Neural progenitor cell (in vitro differentiated cells): ENCODE data around the gene SON.

ENCODE experiments used
- CTCF ChIP-seq: fragments of 200-600 bp; sonication (generic); IDR thresholded peaks from 2 replicates; pipeline ENCODE4 v1.5.1; 2017; ENCODE audit warnings: antibody characterized with exemption, mild to moderate bottlenecking
- EZH2 ChIP-seq: fragments of 200-600 bp; sonication (generic); IDR thresholded peaks from 2 replicates; pipeline ENCODE4 v1.6.1; 2017; ENCODE audit warnings: antibody characterized with exemption, mild to moderate bottlenecking, moderate library complexity

DNA sequence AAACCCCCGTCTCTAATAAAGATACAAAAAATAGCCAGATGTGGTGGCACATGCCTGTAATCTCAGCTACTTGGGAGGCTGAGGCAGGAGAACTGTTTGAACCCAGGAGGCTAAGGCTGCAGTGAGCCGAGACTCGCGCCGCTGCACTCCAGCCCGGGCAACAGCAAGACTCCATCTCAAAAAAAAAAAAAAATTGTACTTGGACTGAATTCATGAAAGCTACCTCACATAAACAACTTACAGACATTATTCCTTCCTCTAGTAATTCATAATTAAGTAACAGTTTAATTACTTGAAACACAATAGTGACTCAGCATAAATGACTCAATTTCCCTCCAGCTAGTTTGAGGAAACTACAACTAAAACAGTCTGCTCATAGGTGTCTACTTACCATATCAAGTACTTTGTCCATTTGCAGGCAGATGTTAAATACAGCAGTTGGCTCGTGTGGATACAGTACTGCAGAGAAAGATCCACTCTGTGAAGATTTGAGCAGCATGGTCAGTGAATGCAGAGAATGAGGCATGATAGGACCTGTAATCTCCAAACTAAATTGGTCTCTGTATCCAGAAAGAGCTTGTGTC lies 36.2 kb downstream of the SON start:
- TF ChIP-seq CTCF (no peak), EZH2 (no peak)
